ENCODE data around the gene GMIP.

GMIP gene

DNA sequence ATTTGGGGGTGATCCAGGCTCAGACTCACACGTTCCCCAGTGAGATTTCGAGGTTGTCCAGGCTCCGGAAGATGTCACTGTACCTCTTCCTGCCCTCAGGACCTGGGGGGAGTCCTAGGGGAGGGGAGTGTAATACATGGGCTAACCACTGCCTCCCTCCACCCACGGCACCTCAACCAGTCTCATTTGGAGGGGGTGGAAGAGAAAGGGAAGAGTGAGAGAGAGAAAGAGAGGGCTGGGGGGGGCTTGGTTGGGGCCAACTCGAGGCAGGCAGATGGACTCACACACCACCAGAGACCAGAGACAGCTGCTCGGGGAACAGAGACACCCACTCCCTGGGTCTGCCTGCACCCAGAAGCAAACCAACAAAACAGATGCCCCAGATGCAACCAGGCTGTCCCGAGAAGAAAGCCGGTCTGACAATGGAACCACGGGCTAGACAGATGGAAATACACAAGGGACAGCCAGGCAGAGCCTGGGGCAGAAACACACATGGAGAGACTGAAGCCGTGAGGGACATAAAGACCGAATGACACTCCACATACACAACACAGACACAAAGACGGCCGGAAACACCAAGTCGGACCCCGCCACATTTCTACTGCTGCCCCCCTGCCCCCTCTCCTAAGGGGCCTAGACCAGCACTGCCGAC lies 825 bp downstream of the GMIP start:
- TF ChIP-seq, protein P1, sequence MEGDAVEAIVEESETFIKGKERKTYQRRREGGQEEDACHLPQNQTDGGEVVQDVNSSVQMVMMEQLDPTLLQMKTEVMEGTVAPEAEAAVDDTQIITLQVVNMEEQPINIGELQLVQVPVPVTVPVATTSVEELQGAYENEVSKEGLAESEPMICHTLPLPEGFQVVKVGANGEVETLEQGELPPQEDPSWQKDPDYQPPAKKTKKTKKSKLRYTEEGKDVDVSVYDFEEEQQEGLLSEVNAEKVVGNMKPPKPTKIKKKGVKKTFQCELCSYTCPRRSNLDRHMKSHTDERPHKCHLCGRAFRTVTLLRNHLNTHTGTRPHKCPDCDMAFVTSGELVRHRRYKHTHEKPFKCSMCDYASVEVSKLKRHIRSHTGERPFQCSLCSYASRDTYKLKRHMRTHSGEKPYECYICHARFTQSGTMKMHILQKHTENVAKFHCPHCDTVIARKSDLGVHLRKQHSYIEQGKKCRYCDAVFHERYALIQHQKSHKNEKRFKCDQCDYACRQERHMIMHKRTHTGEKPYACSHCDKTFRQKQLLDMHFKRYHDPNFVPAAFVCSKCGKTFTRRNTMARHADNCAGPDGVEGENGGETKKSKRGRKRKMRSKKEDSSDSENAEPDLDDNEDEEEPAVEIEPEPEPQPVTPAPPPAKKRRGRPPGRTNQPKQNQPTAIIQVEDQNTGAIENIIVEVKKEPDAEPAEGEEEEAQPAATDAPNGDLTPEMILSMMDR (conservative IDR thresholded peaks at IDR 0.05; ENCODE audit: low read depth, low read length) = no peak
- peak overlapping the region; percentile 85 for H3K4me3 ChIP-seq (ENCODE audit: low read depth, low read length)
- no peak for DNase-seq (ENCODE audit: low read depth)

DNA sequence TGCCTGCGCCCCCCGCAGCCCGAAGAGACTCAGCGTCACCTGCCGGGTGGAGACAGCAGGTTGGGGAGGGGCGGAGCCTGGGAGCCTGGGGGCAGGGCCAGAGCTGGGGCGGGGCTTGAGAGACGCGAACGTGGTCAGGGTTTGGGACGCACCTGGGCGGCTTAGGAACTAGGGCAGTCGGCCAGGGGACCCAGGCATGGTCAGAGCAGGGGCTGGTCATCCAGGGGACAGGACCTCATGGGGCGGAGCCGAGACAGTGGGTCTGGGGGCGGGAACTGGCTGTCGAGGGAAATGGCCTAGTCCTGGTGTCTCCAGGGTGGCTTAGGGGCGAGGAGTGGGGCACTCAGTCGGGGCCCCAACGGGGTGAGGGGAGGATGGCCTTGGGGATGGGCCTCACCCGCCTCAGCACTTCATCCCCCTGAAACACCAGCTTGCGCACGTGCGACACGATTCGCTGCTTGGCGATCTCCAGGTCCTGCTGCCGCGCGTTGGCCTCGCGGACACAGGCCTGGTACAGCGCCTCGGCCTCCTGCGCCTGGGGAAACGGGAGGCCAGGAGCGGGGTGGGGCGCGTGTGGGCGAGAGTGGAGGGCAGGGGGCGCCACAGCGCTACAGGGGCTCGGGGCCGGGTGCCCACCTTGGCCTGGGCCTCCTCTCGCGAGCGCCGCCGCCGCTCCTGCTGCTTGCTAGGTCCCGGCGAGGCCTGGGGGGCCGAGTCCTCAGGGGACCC lies 5.8 kb downstream of the GMIP start:
- no peak for DNase-seq (ENCODE audit: low read depth)
- TF ChIP-seq, protein P1 (conservative IDR thresholded peaks at IDR 0.05; ENCODE audit: low read depth, low read length) = no peak
- no peak overlapping the region for H3K4me3 ChIP-seq (ENCODE audit: low read depth, low read length)

DNA sequence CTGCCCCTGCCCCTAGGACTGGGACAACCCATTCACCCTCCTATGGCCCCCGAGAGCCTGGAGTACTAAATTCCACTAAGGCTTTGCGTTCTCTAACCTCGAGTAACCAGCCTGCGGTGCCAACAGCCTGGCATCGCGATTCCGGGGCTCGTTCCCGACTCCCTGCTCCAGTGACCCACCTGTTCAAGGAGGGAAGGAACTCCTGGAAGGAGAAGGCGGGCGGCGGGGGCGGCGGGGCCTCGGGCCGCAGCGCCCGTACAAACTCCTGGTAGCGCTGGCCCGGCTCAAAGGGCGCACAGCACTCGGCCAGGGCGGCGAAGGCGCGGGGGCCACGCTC lies 6.3 kb downstream of the GMIP start:
- H3K4me3 ChIP-seq (ENCODE audit: low read depth, low read length) = no peak overlapping the region
- TF ChIP-seq, protein P1 (conservative IDR thresholded peaks at IDR 0.05; ENCODE audit: low read depth, low read length) = no peak
- DNase-seq (ENCODE audit: low read depth) = no peak

DNA sequence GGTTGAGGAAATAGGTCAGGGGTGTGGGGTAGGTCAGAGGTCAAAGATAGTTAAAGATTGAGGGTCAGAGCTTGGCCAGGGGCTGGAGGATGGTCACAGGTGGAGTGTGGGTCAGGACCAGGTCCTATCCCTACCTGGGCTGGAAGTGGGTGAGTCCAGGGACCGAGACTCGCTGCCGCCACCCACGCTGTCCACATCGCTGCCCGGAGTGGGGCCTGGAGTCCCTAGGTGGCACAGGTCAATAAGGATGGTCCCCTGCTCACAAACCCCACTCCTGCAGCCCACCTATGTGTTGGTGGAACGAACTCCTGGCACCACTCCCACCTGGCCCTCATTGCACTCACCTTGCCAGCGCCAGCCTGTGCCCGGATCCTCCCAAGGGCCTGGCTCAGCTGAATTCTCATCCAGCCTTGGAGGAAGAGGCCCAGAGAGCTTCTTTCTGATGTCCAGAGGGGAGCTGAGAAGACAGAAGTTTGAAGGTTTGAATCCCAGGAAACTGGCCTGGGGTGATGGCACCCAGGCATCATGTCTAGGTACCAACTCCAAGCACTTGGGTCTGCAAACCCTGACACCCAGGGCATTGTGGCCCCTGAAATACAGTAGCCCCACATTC lies 6.8 kb downstream of the GMIP start:
- no peak for DNase-seq (ENCODE audit: low read depth)
- no peak overlapping the region for H3K4me3 ChIP-seq (ENCODE audit: low read depth, low read length)
- TF ChIP-seq, protein P1 (conservative IDR thresholded peaks at IDR 0.05; ENCODE audit: low read depth, low read length) = no peak

DNA sequence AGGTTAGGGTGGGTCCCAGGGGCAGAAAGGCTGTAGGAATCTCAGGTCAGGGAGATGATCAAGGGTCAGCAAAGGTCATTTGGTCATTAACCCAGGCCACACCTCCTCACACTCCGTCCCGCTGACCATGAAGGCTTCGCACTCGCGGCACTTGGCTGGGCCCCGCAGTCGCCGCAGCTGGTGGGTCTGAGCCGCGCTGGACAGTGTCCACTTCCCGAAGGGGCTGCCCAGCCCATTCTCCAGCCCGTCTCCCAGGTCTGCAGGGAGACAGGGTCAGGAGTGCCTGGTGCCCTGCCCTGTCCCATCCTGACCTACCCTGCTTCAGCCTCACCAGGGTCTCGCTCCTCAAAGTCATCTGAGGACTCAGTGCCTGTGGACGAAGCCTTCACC lies 8.1 kb downstream of the GMIP start:
- no peak for DNase-seq (ENCODE audit: low read depth)
- TF ChIP-seq, protein P1 (conservative IDR thresholded peaks at IDR 0.05; ENCODE audit: low read depth, low read length) = no peak
- no peak overlapping the region for H3K4me3 ChIP-seq (ENCODE audit: low read depth, low read length)

DNA sequence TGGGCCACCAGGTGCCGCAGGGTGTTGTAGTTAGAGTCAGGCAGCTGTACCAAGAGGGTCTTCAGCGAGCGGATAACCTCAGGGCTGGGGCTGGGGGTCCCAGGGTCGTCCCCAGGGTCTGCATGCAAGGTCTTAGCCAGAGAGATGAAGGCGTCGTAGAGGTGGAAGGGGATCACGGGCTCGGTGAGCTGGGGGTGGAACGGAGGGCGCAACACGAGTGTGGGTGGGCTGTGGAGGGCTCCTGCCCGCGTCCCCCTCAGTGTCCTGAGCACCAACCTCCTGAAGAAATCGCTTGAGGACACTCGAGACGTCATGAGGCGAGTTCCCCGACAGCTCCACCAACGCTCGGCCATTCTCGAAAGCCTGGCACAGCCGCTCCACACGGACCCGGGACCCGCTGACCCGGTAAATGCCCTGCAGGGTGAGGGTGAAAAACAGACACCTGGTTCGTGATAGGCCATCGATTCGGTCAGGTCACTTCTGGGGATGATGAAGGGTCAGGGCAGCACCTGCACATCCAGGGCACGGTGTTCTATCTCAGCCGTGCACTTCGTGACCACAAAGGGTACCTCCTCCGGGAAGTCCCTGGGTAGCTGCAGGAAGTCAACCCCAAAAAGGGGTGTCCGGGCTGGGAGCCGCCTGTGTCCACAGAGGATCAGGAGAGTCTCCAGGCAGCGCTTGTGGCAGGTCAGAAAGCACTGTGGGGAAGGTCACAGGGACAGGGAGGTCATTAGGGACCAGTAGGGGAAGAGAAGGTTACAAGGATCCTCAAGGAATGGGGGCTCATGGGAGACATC lies 8.7 kb downstream of the GMIP start:
- TF ChIP-seq, protein P1 (conservative IDR thresholded peaks at IDR 0.05; ENCODE audit: low read depth, low read length) = no peak
- DNase-seq (ENCODE audit: low read depth) = no peak
- no peak overlapping the region for H3K4me3 ChIP-seq (ENCODE audit: low read depth, low read length)
